ENCODE data around the gene TWF2. TPM values are rescaled to one million over a fixed set of nuclear protein-coding genes. Genes with fewer than 3 reads are reported as not detected.
A peak's percentile ranks its signal among the peaks of the same experiment; 100 is the strongest.

Gene TWF2
- total and polyA plus RNA-seq, 2 of the 13 experiments (the other 11 are each of a cell fraction or from before 2014, with no cell fraction given) = 45.5 to 108 TPM

DNA sequence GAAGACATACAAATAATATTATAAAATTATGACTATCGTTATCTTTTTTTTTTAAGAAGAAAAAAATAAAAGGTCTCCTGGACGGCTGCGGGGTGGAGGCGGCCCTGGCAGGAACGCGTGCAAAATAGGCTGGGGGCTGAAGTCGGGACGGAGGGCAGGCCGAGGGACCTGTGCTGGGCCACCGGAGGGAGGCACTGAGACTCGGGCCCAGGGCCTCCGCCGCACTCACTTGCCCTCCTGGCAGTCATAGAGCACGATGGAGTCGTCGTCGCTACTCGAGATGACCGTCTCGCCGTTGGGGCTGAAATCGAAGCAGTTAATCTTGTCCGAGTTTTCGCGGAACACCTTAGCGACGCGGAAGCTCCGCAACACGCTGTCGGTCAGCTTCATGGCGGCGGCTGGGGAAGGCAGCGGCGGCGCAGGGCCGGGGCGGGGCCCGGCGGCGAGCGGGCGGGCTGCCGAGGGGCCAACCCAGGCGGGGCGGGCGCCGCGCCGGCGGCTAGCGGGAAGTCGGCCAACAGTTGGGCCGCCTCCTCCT, 39.1 kb upstream of the TWF2 start (continued):
- TF ChIP-seq ZNF546 (CRISPR knock-in tag; conservative IDR thresholded peaks at IDR 0.05) (no peak), SMAD3 (CRISPR knock-in tag; IDR thresholded peaks at IDR 0.05) (0 out of 2 replicates have a peak, but pooled peaks have one; percentile 33), ZSCAN31 (CRISPR knock-in tag; IDR thresholded peaks at IDR 0.05; ENCODE audit: low read depth) (no peak; the same call in 1 of the 2 replicates), CAMTA2 (CRISPR knock-in tag; IDR thresholded peaks at IDR 0.05; ENCODE audit: borderline replicate concordance) (no peak), ZNF782 (CRISPR knock-in tag; IDR thresholded peaks at IDR 0.05; ENCODE audit: borderline replicate concordance) (0 out of 2 replicates have a peak, but pooled peaks have one; percentile 9), FOXP1 (IDR thresholded peaks at IDR 0.05) (no peak), FOXP1 (CRISPR knock-in tag; IDR thresholded peaks at IDR 0.05) (no peak), MEIS1 (CRISPR knock-in tag; IDR thresholded peaks at IDR 0.05; ENCODE audit: borderline replicate concordance) (peak; percentile 4; the same call in 1 of the 2 replicates), PCBP1 (IDR thresholded peaks at IDR 0.05; ENCODE audit: borderline replicate concordance, low read depth, low read length) (no peak), ZNF136 (CRISPR knock-in tag; IDR thresholded peaks at IDR 0.05; ENCODE audit: low read depth) (no peak), ZNF549 (CRISPR knock-in tag; IDR thresholded peaks at IDR 0.05) (no peak), SP1 (IDR thresholded peaks at IDR 0.05) (no peak), SP1 (CRISPR knock-in tag; IDR thresholded peaks at IDR 0.05) (no peak), ZNF777 (CRISPR knock-in tag; IDR thresholded peaks at IDR 0.05) (no peak), TMF1 (CRISPR knock-in tag; IDR thresholded peaks at IDR 0.05; ENCODE audit: low read depth) (peak; percentile 37; the same call in 1 of the 2 replicates), ARID2 (CRISPR knock-in tag; IDR thresholded peaks at IDR 0.05; ENCODE audit: borderline replicate concordance) (no peak), SOX6 (IDR thresholded peaks at IDR 0.05) (no peak), SOX6 (CRISPR knock-in tag; IDR thresholded peaks at IDR 0.05) (no peak), ZNF382 (CRISPR knock-in tag; IDR thresholded peaks at IDR 0.05; ENCODE audit: borderline replicate concordance) (no peak), DMAP1 (CRISPR knock-in tag; IDR thresholded peaks at IDR 0.05) (peak; percentile 87)
- TF ChIP-seq, protein P1, sequence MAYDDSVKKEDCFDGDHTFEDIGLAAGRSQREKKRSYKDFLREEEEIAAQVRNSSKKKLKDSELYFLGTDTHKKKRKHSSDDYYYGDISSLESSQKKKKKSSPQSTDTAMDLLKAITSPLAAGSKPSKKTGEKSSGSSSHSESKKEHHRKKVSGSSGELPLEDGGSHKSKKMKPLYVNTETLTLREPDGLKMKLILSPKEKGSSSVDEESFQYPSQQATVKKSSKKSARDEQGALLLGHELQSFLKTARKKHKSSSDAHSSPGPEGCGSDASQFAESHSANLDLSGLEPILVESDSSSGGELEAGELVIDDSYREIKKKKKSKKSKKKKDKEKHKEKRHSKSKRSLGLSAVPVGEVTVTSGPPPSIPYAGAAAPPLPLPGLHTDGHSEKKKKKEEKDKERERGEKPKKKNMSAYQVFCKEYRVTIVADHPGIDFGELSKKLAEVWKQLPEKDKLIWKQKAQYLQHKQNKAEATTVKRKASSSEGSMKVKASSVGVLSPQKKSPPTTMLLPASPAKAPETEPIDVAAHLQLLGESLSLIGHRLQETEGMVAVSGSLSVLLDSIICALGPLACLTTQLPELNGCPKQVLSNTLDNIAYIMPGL (CRISPR knock-in tag; IDR thresholded peaks at IDR 0.05; ENCODE audit: borderline replicate concordance in 1 of 2, low read depth in 1 of 2) = 0 out of 4 replicates have a peak, but pooled peaks of 1 of the 2 experiments have one; percentile 42
- TF ChIP-seq, protein P2, sequence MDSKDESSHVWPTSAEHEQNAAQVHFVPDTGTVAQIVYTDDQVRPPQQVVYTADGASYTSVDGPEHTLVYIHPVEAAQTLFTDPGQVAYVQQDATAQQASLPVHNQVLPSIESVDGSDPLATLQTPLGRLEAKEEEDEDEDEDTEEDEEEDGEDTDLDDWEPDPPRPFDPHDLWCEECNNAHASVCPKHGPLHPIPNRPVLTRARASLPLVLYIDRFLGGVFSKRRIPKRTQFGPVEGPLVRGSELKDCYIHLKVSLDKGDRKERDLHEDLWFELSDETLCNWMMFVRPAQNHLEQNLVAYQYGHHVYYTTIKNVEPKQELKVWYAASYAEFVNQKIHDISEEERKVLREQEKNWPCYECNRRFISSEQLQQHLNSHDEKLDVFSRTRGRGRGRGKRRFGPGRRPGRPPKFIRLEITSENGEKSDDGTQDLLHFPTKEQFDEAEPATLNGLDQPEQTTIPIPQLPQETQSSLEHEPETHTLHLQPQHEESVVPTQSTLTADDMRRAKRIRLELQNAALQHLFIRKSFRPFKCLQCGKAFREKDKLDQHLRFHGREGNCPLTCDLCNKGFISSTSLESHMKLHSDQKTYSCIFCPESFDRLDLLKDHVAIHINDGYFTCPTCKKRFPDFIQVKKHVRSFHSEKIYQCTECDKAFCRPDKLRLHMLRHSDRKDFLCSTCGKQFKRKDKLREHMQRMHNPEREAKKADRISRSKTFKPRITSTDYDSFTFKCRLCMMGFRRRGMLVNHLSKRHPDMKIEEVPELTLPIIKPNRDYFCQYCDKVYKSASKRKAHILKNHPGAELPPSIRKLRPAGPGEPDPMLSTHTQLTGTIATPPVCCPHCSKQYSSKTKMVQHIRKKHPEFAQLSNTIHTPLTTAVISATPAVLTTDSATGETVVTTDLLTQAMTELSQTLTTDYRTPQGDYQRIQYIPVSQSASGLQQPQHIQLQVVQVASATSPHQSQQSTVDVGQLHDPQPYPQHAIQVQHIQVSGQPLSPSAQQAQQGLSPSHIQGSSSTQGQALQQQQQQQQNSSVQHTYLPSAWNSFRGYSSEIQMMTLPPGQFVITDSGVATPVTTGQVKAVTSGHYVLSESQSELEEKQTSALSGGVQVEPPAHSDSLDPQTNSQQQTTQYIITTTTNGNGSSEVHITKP (CRISPR knock-in tag; IDR thresholded peaks at IDR 0.05; ENCODE audit: low read depth) = no peak
- TF ChIP-seq, protein P3, sequence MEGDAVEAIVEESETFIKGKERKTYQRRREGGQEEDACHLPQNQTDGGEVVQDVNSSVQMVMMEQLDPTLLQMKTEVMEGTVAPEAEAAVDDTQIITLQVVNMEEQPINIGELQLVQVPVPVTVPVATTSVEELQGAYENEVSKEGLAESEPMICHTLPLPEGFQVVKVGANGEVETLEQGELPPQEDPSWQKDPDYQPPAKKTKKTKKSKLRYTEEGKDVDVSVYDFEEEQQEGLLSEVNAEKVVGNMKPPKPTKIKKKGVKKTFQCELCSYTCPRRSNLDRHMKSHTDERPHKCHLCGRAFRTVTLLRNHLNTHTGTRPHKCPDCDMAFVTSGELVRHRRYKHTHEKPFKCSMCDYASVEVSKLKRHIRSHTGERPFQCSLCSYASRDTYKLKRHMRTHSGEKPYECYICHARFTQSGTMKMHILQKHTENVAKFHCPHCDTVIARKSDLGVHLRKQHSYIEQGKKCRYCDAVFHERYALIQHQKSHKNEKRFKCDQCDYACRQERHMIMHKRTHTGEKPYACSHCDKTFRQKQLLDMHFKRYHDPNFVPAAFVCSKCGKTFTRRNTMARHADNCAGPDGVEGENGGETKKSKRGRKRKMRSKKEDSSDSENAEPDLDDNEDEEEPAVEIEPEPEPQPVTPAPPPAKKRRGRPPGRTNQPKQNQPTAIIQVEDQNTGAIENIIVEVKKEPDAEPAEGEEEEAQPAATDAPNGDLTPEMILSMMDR (CRISPR knock-in tag; IDR thresholded peaks at IDR 0.05) = peak; percentile 46
